Naive thymus-derived CD8-positive, alpha-beta T cell (primary cell): Measurements from ENCODE around the gene TMEM235. TPM values are rescaled to one million over a fixed set of nuclear protein-coding genes. Genes with fewer than 3 reads are reported as not detected.

Experiments used
- ATAC-seq, 2 donors: fragments of 150-1000 bp; cut with Tn5 transposase in 1 of 2; sonication (Bioruptor Pico), chemical (Tn5 transposase) in 1 of 2; 1 replicate in 1 of 2; 2 replicates in 1 of 2; pipeline ENCODE4 v1.10.0; 2021; ENCODE audit warnings: mild to moderate bottlenecking in 2 of 2, moderate library complexity in 2 of 2
- POLR2A ChIA-PET: fragments of 350-600 bp; sonication (Branson Sonifier 250); formaldehyde crosslinking; loops from one replicate; lab custom pipeline; 2021; ENCODE audit warnings: antibody characterized with exemption; lab: Charles Lee
- DNase-seq, 10 donors: peaks; one replicate each; pipeline versions ENCODE4 v3.0.0 to v3.0.0-alpha.2; 2020 to 2022
- H3K27ac Mint-ChIP-seq, 10 donors: one replicate each; pipeline ENCODE4 v1.8.0; 2020 to 2022; ENCODE audit warnings: mild to moderate bottlenecking in 10 of 10, mixed read lengths in 10 of 10, moderate library complexity in 4 of 10, inconsistent platforms in 1 of 10
- H3K27me3 Mint-ChIP-seq, 5 donors: one replicate each; pipeline ENCODE4 v1.8.0; 2021 to 2022; ENCODE audit warnings: mixed read lengths in 5 of 5
- H3K36me3 Mint-ChIP-seq, 3 donors: one replicate each; pipeline ENCODE4 v1.8.0; 2020 to 2022; ENCODE audit warnings: mixed read lengths in 3 of 3, mild to moderate bottlenecking in 2 of 3, inconsistent platforms in 1 of 3
- H3K4me1 Mint-ChIP-seq, 4 donors: one replicate each; pipeline ENCODE4 v1.8.0; 2021 to 2022; ENCODE audit warnings: mixed read lengths in 4 of 4
- H3K4me3 Mint-ChIP-seq, 10 donors: one replicate each; pipeline ENCODE4 v1.8.0; 2020 to 2022; ENCODE audit warnings: mild to moderate bottlenecking in 10 of 10, mixed read lengths in 10 of 10, moderate library complexity in 6 of 10, inconsistent platforms in 1 of 10
- H3K9me3 Mint-ChIP-seq, 9 donors: one replicate each; pipeline ENCODE4 v1.8.0; 2020 to 2022; ENCODE audit warnings: mixed read lengths in 9 of 9, mild to moderate bottlenecking in 3 of 9, inconsistent platforms in 1 of 9, moderate library complexity in 1 of 9
- polyA plus RNA-seq, 3 donors: library from polyadenylated mRNA; unstranded; fragments of 300-500 nt; fragmentation: Illumina TruSeq; gene quantifications; one replicate each; pipeline ENCODE4 v1.2.3, GENCODE V29; 2021
- total RNA-seq, 8 experiments: library from RNA in 2 of 8; stranded (reverse) in 2 of 8; gene quantifications; one replicate each; pipeline ENCODE4 v1.2.3 and lab custom pipeline; 2021 to 2026

TMEM235 gene
- total RNA-seq = not detected
- not detected for polyA plus RNA-seq
- total RNA-seq (lab: John Stamatoyannopoulos, UW) = 0 to 0.09 (median 0) reads per million in 6 experiments

DNA sequence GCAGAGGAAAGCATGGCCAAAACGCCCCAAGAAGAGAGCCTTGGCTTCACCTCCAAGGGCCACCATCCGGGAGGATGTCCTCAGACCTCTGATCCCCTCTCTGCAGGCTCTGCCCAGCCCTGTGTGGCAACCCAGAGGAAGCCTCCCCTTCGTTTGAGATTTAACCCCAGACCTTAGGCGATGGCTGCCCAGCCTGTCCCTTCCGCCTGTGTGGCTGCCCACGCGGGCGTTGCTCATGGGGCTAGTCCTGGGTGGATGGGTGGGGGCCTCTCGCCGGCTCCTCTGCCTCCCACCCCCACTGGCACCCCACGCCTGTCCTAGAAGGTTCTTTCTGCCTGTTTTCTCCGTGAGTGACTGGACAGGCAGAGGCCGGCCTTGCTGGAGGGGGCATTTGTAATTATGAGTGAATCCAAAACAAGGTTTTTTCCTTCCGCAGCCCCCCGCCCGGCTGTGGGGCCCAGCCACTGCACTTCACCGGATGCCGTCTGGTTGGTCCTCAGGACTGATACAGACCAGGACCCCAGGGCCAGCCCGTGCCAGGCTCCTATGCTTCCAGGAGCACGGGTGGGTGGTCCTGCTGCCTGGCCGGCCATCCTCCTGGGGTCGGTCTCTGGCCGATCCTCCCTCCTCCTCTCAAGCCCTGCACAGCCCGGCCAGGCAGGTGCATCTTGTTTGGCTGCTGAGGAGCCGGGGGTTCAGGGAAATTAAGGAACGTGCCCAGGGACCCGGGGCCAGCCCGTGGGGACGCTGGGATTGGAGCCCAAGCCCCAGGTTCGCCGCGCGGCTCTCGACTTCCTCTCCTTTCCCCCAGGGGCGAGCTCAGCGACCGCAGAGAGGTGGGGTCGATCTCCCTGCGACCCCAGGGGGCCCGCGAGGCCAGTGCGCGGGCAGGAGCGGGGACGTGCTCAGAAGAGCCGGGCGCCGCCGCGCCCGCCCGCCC, at the start of gene TMEM235:
Gene TMEM235, plus strand, starts transcription at position 636 of the 940 bp plus-strand sequence. CDS start 393 bp downstream, outside the sequence.
- peaks cover 9 to 59% (median 25%) of the 10 kb centered on the region in 5 donors for H3K27me3 Mint-ChIP-seq
- DNase-seq = no peak
- ATAC-seq = no peak
- peak within 1 kb of the TSS in 4 of 10 donors; percentile 8 to 71 (median 61) for H3K4me3 Mint-ChIP-seq
- no peaks in the 10 kb centered on the region for H3K9me3 Mint-ChIP-seq
- H3K36me3 Mint-ChIP-seq = no peaks in the 10 kb centered on the region
- H3K27ac Mint-ChIP-seq = no peak within 1 kb of the TSS
- H3K4me1 Mint-ChIP-seq = peaks cover 3 to 21% (median 13%) of the 10 kb centered on the region in 4 donors
- POLR2A ChIA-PET = no interaction called here

DNA sequence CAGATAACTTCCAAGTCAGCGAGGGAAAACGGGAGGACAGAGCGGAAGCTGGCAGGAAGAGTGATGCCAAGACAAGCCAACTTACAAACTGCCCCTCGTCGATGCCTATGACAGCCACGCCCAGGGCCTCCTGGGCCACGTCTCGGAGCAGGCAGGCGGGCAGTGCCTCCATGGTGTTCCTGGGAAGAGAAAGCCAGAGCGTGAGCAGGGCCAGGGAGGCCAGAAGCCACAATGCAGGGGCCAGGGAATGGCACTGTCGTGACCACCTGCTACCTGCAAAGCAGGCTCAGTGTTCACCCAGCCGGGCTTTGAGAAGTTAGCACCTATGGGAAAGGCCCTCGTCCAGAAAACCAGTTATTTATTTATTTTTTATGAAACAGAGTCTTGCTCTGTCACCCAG, 48.9 kb upstream of the TMEM235 start:
- DNase-seq (no peak), ATAC-seq (no peak)
- POLR2A ChIA-PET = no interaction called here
- no peaks in the 10 kb centered on the region for H3K27me3 Mint-ChIP-seq
- no peaks in the 10 kb centered on the region for H3K9me3 Mint-ChIP-seq
- H3K4me1 Mint-ChIP-seq = peaks cover 8 to 26% (median 11%) of the 10 kb centered on the region in 4 donors
- peak overlapping the region in 1 of 10 donors; percentile 41 for H3K27ac Mint-ChIP-seq
- H3K36me3 Mint-ChIP-seq = no peaks in the 10 kb centered on the region
- no peak overlapping the region for H3K4me3 Mint-ChIP-seq

DNA sequence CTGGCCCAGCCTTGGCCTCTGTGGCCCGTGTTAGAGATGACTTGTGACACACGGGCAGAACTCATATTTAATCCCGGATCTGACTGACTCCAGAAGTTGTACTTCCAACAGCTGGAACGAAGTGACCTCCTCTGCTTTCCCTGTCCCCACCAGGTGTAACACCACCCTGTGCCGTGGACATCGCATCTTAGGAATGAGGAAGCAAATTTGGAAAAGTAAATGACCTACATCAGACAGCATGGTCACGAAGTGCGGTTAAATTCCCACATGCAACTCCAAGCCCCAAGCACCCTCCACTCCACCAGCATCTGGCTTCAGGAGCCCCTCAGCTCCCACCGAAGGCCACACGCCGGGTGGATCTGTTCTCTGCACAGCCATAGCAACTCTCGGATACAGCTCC, 47.5 kb upstream of the TMEM235 start:
- H3K9me3 Mint-ChIP-seq = no peaks in the 10 kb centered on the region
- POLR2A ChIA-PET = no interaction called here
- H3K4me1 Mint-ChIP-seq = peaks cover 9 to 28% (median 13%) of the 10 kb centered on the region in 4 donors
- DNase-seq = no peak
- no peak overlapping the region for H3K27ac Mint-ChIP-seq
- ATAC-seq = no peak
- H3K36me3 Mint-ChIP-seq = no peaks in the 10 kb centered on the region
- H3K4me3 Mint-ChIP-seq = no peak overlapping the region
- no peaks in the 10 kb centered on the region for H3K27me3 Mint-ChIP-seq

DNA sequence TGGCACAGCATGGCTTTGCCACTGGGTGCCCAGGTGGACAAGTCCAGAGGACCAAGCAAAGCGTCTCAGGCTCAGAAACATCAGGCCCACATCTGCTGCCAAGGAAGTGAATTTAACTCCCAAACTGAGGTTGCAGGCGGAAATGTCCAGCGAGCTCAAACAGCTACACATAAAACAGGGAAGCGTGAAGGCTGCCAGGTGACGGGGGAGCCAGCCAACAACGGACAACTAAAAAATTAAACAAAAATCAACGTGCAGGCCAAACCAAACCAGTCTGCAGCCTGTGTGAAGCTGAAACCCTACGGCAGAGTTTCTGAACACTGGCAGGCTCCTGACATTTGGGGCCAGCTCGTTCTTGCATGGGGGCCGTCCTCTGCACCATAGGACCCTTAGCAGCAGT, 47.1 kb upstream of the TMEM235 start:
- no peaks in the 10 kb centered on the region for H3K9me3 Mint-ChIP-seq
- H3K27me3 Mint-ChIP-seq = no peaks in the 10 kb centered on the region
- no peak for ATAC-seq
- no peak overlapping the region for H3K27ac Mint-ChIP-seq
- POLR2A ChIA-PET = no interaction called here
- DNase-seq = no peak
- H3K4me1 Mint-ChIP-seq = peaks cover 9 to 26% (median 13%) of the 10 kb centered on the region in 4 donors
- H3K4me3 Mint-ChIP-seq = peak overlapping the region in 1 of 10 donors; percentile 37
- no peaks in the 10 kb centered on the region for H3K36me3 Mint-ChIP-seq

DNA sequence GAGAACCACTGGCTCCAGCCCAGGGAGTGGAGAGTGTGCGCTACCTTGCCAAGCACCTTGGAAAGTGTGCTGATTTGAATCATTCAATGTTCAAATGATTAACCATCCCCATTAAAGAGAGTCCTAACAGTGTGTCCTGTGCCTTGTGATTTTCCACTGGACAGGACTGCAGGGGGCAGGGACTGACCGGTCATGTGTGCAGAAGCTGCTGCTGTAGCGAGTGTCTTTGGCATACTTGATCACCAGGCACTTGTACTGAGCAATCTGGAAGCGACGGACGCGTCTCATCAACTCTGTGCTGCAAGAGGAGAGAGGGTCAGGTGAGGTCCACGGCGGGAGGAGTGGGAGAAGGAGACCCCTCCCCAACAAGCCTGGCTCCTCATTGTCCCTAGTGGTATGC, 46.6 kb upstream of the TMEM235 start:
- H3K4me1 Mint-ChIP-seq = peaks cover 9 to 23% (median 13%) of the 10 kb centered on the region in 4 donors
- no peaks in the 10 kb centered on the region for H3K36me3 Mint-ChIP-seq
- no peak for DNase-seq
- H3K9me3 Mint-ChIP-seq = no peaks in the 10 kb centered on the region
- POLR2A ChIA-PET = no interaction called here
- H3K4me3 Mint-ChIP-seq = peak overlapping the region in 3 of 10 donors; percentile 0 to 7 (median 4)
- H3K27me3 Mint-ChIP-seq = no peaks in the 10 kb centered on the region
- ATAC-seq = no peak
- peak overlapping the region in 2 of 10 donors; percentile 6 to 31 for H3K27ac Mint-ChIP-seq

DNA sequence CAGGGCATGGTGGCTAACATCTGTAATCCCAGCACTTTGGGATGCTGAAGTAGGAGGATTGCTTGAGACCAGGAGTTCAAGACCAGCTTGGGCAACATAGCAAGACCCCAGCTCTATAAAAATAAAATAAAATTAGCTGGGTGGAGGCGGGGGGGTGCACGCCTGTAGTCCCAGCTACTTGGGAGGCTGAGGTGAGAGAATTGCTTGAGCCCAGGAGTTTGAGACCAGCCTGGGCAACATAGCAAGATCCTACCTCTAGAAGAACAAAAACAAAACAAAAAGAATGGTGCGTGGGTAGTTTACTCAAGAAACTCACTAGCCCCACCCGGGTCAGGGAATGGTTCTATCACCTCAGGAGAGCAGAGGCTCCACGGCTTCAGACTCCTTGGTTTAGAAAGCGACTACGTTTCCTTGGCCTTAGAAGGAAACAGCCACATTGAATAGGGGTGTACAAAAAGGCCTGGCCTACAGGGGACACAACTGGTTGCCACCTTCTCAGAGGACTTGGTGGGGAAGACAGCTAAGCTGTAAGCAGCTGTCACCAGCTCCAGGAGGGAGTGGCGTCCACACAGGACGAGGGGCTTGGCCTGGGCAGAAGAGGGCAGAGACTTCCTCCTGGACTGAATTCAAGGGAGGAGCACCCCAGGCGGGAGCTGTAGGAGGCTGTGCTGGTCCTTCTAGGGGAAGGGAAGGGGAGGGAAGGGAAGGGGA, 45.3 kb upstream of the TMEM235 start:
- POLR2A ChIA-PET = interaction anchor here (0.5 to 1.2 kb wide), 5 partner anchors 13 to 740 kb away, joined by 3 to 4 read pairs (median 3); no protein-coding TSS in a partner anchor
- Mint-ChIP-seq H3K27ac (peak overlapping the region in 4 of 10 donors; percentile 10 to 70 (median 53)), H3K4me3 (peak overlapping the region; percentile 12 to 89 (median 71)), H3K9me3 (no peaks in the 10 kb centered on the region), H3K27me3 (no peaks in the 10 kb centered on the region), H3K4me1 (peaks cover 5 to 17% (median 10%) of the 10 kb centered on the region in 4 donors), H3K36me3 (no peaks in the 10 kb centered on the region)
- ATAC-seq (peak in 1 of 2 donors; percentile 2), DNase-seq (no peak)

DNA sequence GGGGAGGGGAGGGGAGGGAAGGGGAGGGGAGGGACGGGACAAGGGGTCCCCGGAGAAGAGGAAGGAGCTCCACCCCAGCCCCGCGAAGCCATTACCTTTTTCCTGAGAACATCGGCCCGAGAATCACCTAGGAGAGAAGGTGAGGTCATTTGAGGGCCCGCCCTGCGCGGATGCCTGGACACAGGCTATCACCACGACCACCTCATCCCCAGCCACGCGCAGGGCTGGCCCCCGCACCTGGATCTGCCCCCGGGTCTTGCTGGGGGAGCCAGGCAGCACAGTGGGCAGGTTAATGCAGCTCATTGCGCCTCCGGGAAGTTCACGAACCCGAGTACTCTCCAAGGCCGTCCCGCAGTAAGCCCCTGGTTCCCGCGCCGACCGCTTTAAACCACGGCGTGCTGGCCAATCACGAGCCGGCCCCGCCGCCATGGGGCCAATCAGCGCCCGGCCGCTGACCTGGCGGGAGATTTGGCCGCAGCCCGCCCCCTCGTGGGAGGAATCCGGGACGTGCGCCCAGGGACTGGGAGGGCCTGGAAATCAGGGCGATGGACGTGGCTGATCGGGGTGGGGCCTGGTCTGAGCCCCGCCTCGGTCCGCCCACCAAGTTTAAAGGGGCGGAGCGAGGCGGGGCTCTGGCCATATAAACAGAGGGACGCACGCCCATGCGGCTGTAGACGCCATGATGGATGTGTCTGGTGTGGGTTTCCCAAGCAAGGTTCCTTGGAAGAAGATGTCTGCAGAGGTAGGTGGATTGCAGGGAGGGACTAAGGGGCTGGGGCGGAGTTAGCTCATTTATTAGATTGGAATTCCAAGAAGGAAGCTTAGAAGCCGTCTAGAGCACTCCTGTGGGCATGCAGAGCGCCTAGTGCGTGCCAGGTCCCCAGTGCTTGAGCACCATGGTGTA, 44.5 kb upstream of the TMEM235 start, which contains the start of the genes AFMID and TK1:
Gene AFMID, plus strand, starts transcription at position 671 of the 904 bp plus-strand sequence. Its CDS starts 9 bp downstream, at position 680.
Gene TK1, minus strand, starts transcription at position 361 of the 904 bp plus-strand sequence. Its CDS starts 58 bp downstream, at position 303.
- H3K9me3 Mint-ChIP-seq = no peaks in the 10 kb centered on the region
- no peaks in the 10 kb centered on the region for H3K27me3 Mint-ChIP-seq
- no peaks in the 10 kb centered on the region for H3K36me3 Mint-ChIP-seq
- POLR2A ChIA-PET = interaction anchor here (0.5 to 1.2 kb wide), 5 partner anchors 14 to 741 kb away, joined by 3 to 4 read pairs (median 3); no protein-coding TSS in a partner anchor
- peaks cover 5 to 17% (median 10%) of the 10 kb centered on the region in 4 donors for H3K4me1 Mint-ChIP-seq
- ATAC-seq (peak; percentile 91 to 94), DNase-seq (peak; percentile 52 to 77 (median 64))
- H3K27ac Mint-ChIP-seq = peak within 1 kb of the TSS in 6 of 10 donors; percentile 10 to 70 (median 58)
- peak within 1 kb of the TSS; percentile 73 to 89 (median 85) for H3K4me3 Mint-ChIP-seq

DNA sequence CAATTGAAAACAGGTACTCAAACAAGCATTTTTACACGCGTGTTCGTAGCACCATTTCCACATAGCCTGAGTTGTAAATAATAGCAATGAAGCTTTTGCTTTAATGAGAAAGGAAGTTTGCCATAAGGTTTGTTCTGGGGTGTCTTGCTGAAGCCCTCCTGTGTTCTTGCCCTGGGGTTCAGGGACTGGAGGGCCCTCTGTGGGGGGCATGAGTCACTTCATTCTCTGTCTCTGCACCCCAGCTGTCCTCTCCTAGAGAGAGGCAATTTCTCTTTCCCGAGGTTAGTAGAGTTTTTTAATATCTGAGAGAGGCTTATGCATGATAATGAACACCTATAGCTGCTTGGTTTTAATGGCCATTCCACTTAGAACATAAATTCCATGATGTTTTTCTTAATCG, 34.7 kb upstream of the TMEM235 start:
- no peak overlapping the region for H3K4me3 Mint-ChIP-seq
- H3K9me3 Mint-ChIP-seq = no peaks in the 10 kb centered on the region
- no peaks in the 10 kb centered on the region for H3K27me3 Mint-ChIP-seq
- DNase-seq (no peak), ATAC-seq (no peak)
- H3K36me3 Mint-ChIP-seq = no peaks in the 10 kb centered on the region
- H3K4me1 Mint-ChIP-seq = peaks cover 0 to 5% (median 0%) of the 10 kb centered on the region in 4 donors
- H3K27ac Mint-ChIP-seq = no peak overlapping the region
- POLR2A ChIA-PET = interaction anchor here (0.6 kb wide), 1 partner anchor 15 kb away, joined by 5 read pairs; no protein-coding TSS in a partner anchor

DNA sequence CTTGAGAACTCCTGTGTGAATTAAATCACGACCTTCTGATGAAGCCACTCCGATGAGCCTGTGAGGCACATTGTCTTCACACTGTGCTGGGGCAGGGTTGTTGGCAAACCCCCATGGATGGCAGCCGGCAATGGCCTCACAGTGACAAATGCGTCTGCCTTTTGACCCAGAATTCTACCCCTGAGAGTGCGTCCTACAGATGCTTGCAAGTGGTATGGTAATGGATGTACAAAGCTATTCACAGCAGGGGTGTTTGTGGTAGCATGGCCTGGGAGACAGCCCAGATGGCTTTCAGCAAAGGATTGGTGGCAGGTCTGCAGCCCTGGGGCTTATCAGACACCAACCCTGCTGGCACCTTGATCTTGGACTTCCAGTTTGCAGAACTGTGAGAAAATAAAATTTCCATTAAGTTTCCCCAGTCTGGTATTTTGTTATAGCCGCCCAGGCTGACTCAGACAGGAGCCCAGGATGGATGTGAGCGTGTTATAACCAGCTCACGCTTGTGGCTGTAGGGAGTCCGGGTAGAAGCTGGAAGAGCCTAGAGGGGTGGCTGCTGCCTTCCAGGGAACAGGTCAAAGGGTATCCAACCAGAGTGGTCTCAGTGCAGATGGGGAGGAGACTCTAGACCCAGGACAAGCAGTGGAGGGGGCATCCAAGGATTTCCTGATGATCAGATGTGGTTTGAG, 34.1 kb upstream of the TMEM235 start:
- H3K9me3 Mint-ChIP-seq = no peaks in the 10 kb centered on the region
- peak overlapping the region in 1 of 10 donors; percentile 75 for H3K27ac Mint-ChIP-seq
- H3K27me3 Mint-ChIP-seq = no peaks in the 10 kb centered on the region
- POLR2A ChIA-PET = no interaction called here
- no peak overlapping the region for H3K4me3 Mint-ChIP-seq
- H3K4me1 Mint-ChIP-seq = peaks cover 0 to 5% (median 0%) of the 10 kb centered on the region in 4 donors
- DNase-seq = no peak
- no peaks in the 10 kb centered on the region for H3K36me3 Mint-ChIP-seq
- no peak for ATAC-seq

DNA sequence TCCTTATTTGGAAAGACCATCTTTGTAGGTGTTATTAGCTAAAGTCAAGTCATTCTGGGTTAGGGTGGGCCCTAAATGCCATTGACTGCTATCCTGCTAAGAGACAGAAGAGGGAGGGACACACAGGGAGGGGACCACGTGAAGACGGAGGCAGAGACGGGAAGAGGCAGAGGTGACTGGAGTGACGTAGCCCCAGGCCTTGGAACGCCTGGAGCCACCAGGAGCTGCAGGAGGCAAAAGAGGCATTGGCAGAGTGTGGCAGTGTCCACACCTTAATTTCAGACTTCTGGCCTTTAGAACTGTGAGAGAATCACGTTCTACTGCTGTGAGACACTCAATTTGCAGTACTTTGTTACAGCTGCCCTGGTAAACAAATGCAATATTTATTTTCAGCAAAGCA, 31.0 kb upstream of the TMEM235 start:
- DNase-seq (no peak), ATAC-seq (no peak)
- Mint-ChIP-seq H3K9me3 (no peaks in the 10 kb centered on the region), H3K27me3 (no peaks in the 10 kb centered on the region), H3K27ac (no peak overlapping the region), H3K4me3 (no peak overlapping the region), H3K4me1 (peaks cover 0 to 5% (median 0%) of the 10 kb centered on the region in 4 donors), H3K36me3 (no peaks in the 10 kb centered on the region)
- POLR2A ChIA-PET = no interaction called here

DNA sequence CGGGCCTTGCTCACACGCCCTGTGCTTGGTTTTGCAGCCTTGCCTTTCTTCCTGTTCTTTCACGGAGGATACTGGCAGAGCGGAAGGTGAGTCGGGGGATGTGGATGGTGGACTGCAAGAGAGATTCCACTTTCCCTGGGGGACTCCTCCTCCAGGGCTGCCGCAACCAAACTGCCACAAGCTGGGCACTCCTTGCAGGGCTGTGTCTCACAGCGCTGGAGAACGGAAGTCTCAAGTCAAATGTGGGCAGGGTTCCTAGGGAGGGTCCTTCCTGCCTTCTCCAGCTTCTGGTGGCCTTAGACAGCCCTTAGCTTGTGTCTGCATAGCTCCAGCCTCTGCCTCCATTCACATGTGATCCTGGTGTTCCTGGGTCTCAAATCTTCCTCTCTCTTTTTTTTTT, 28.8 kb upstream of the TMEM235 start:
- H3K27me3 Mint-ChIP-seq = no peaks in the 10 kb centered on the region
- H3K36me3 Mint-ChIP-seq = no peaks in the 10 kb centered on the region
- DNase-seq (no peak), ATAC-seq (no peak)
- POLR2A ChIA-PET = interaction anchor here (0.6 to 0.7 kb wide), 3 partner anchors 11 to 239 kb away, joined by 4 to 6 read pairs (median 5); partner anchors contain the start of gene BIRC5
- no peak overlapping the region for H3K27ac Mint-ChIP-seq
- H3K4me3 Mint-ChIP-seq = no peak overlapping the region
- no peaks in the 10 kb centered on the region for H3K9me3 Mint-ChIP-seq
- peaks cover 0 to 5% (median 0%) of the 10 kb centered on the region in 4 donors for H3K4me1 Mint-ChIP-seq
